Astrocyte (in vitro differentiated cells and primary cell): Measurements from ENCODE around the gene ACTN4. TPM values are rescaled to one million over a fixed set of nuclear protein-coding genes. Genes with fewer than 3 reads are reported as not detected.

ENCODE experiments used
- DNase-seq: peaks from one replicate; pipeline ENCODE4 v3.0.0-alpha.2; 2010; ENCODE audit warnings: low read depth
- FAIRE-seq: peaks from 2 replicates; lab custom pipeline; 2011; peaks lifted over from hg19 to GRCh38; lab: Jason Lieb, UNC
- H2AFZ ChIP-seq: 2 replicates; pipeline ENCODE4 v1.6.0; 2012; ENCODE audit warnings: low read depth, low read length, inconsistent platforms
- H3K27ac ChIP-seq: 2 replicates; pipeline ENCODE4 v1.5.1; 2011; ENCODE audit warnings: low read depth, low read length, inconsistent platforms
- H3K27me3 ChIP-seq: 2 replicates; pipeline ENCODE4 v1.6.0; 2011; ENCODE audit warnings: low read length, inconsistent platforms; ENCODE audit not compliant: insufficient read depth
- H3K36me3 ChIP-seq: 2 replicates; pipeline ENCODE4 v1.5.1; 2011; ENCODE audit warnings: low read length, inconsistent platforms; ENCODE audit not compliant: insufficient read depth
- H3K4me1 ChIP-seq: 2 replicates; pipeline ENCODE4 v1.5.1; 2011; ENCODE audit warnings: low read length, inconsistent platforms; ENCODE audit not compliant: insufficient read depth
- H3K4me2 ChIP-seq: 2 replicates; pipeline ENCODE4 v1.6.0; 2012; ENCODE audit warnings: low read length, inconsistent platforms
- H3K4me3 ChIP-seq: 2 replicates; pipeline ENCODE4 v1.5.1; 2011; ENCODE audit warnings: low read depth, mild to moderate bottlenecking, low read length, inconsistent platforms; ENCODE audit not compliant: insufficient read depth
- H3K79me2 ChIP-seq: 2 replicates; pipeline ENCODE4 v1.6.0; 2012; ENCODE audit warnings: mild to moderate bottlenecking, low read length, inconsistent platforms; ENCODE audit not compliant: insufficient read depth
- H3K9ac ChIP-seq: 2 replicates; pipeline ENCODE4 v1.6.0; 2012; ENCODE audit warnings: mild to moderate bottlenecking, low read length, inconsistent platforms
- H3K9me3 ChIP-seq: 2 replicates; pipeline ENCODE4 v1.5.1; 2012; ENCODE audit warnings: low read depth, mild to moderate bottlenecking, low read length, inconsistent platforms; ENCODE audit not compliant: insufficient read depth
- H4K20me1 ChIP-seq: 2 replicates; pipeline ENCODE4 v1.6.0; 2012; ENCODE audit warnings: low read length, inconsistent platforms; ENCODE audit not compliant: insufficient read depth
- H3K27ac Mint-ChIP-seq: one replicate; pipeline ENCODE4 v1.8.0; 2021; ENCODE audit warnings: mild to moderate bottlenecking, mixed read lengths; ENCODE audit not compliant: unreplicated experiment
- H3K27me3 Mint-ChIP-seq: one replicate; pipeline ENCODE4 v1.8.0; 2021; ENCODE audit warnings: low read depth, mixed read lengths; ENCODE audit not compliant: unreplicated experiment
- H3K36me3 Mint-ChIP-seq: one replicate; pipeline ENCODE4 v1.8.0; 2021; ENCODE audit warnings: low read depth, mixed read lengths; ENCODE audit not compliant: unreplicated experiment
- H3K4me1 Mint-ChIP-seq: one replicate; pipeline ENCODE4 v1.8.0; 2021; ENCODE audit warnings: low read depth, mixed read lengths; ENCODE audit not compliant: unreplicated experiment
- H3K4me3 Mint-ChIP-seq: one replicate; pipeline ENCODE4 v1.8.0; 2021; ENCODE audit warnings: mild to moderate bottlenecking, moderate library complexity, mixed read lengths; ENCODE audit not compliant: unreplicated experiment
- H3K9me3 Mint-ChIP-seq: one replicate; pipeline ENCODE4 v1.8.0; 2021; ENCODE audit warnings: mild to moderate bottlenecking, mixed read lengths; ENCODE audit not compliant: unreplicated experiment
- CTCF ChIP-seq: IDR thresholded peaks from 2 replicates; pipeline ENCODE4 v1.5.1; 2011; ENCODE audit warnings: low read depth, mild to moderate bottlenecking, inconsistent platforms, low read length, moderate library complexity; ENCODE audit not compliant: insufficient read depth
- EZH2 ChIP-seq: IDR thresholded peaks from 2 replicates; pipeline ENCODE4 v1.6.1; 2012; ENCODE audit warnings: mild to moderate bottlenecking, low read length, inconsistent platforms; ENCODE audit not compliant: insufficient read depth
- total RNA-seq: library from RNA; stranded (reverse); gene quantifications from 2 replicates; pipeline ENCODE4 v1.2.1, GENCODE V29; 2021

ACTN4 gene
- total RNA-seq, 1 donor from 2014 or later = 879 TPM

- Mint-ChIP-seq H3K9me3 (no peaks in the 10 kb centered on the region), H3K27ac (peak overlapping the region; percentile 37), H3K4me3 (no peak overlapping the region), H3K36me3 (peaks cover 10% of the 10 kb centered on the region), H3K27me3 (no peaks in the 10 kb centered on the region), H3K4me1 (peaks cover 79% of the 10 kb centered on the region)
- H3K4me1 ChIP-seq = peaks cover 95% of the 10 kb centered on the region
- peak overlapping the region; percentile 87 for H3K4me2 ChIP-seq
- H3K27me3 ChIP-seq = no peaks in the 10 kb centered on the region
- peaks cover 93% of the 10 kb centered on the region for H3K79me2 ChIP-seq
- DNase-seq (peak; percentile 55), FAIRE-seq (no peak)
- peaks cover 58% of the 10 kb centered on the region for H4K20me1 ChIP-seq
- peaks cover 3% of the 10 kb centered on the region for H3K36me3 ChIP-seq
- H3K4me3 ChIP-seq = no peak overlapping the region
- H3K27ac ChIP-seq = peak overlapping the region; percentile 99
- TF ChIP-seq EZH2 (no peak), CTCF (no peak)
- H3K9me3 ChIP-seq = no peaks in the 10 kb centered on the region
- H3K9ac ChIP-seq = peak overlapping the region; percentile 100
- no peak overlapping the region for H2AFZ ChIP-seq
Measured at GRCh38 chr19:38655148-38655824, 7.8 kb downstream of the ACTN4 start.

GRCh38 chr19:38656171-38656981 is 8.9 kb downstream of the ACTN4 start:
- H3K36me3 Mint-ChIP-seq = peaks cover 13% of the 10 kb centered on the region
- Histone ChIP-seq H2AFZ (no peak overlapping the region), H3K4me3 (no peak overlapping the region), H4K20me1 (peaks cover 56% of the 10 kb centered on the region), H3K9me3 (no peaks in the 10 kb centered on the region), H3K4me2 (peak overlapping the region; percentile 87), H3K27me3 (no peaks in the 10 kb centered on the region), H3K36me3 (peaks cover 3% of the 10 kb centered on the region), H3K9ac (peak overlapping the region; percentile 100), H3K79me2 (peaks cover 93% of the 10 kb centered on the region), H3K4me1 (peaks cover 92% of the 10 kb centered on the region), H3K27ac (peak overlapping the region; percentile 99)
- peaks cover 82% of the 10 kb centered on the region for H3K4me1 Mint-ChIP-seq
- H3K4me3 Mint-ChIP-seq = peak overlapping the region; percentile 58
- H3K9me3 Mint-ChIP-seq = no peaks in the 10 kb centered on the region
- DNase-seq = peak; percentile 54
- TF ChIP-seq CTCF (no peak), EZH2 (no peak)
- FAIRE-seq = no peak
- H3K27ac Mint-ChIP-seq = peak overlapping the region; percentile 100
- H3K27me3 Mint-ChIP-seq = no peaks in the 10 kb centered on the region
